Measurements from ENCODE around the gene TTC12. TPM values are rescaled to one million over a fixed set of nuclear protein-coding genes. Genes with fewer than 3 reads are reported as not detected.
A peak's percentile ranks its signal among the peaks of the same experiment; 100 is the strongest.

TTC12 gene
- total RNA-seq, 2 donors from 2014 or later: 21.6 TPM

DNA sequence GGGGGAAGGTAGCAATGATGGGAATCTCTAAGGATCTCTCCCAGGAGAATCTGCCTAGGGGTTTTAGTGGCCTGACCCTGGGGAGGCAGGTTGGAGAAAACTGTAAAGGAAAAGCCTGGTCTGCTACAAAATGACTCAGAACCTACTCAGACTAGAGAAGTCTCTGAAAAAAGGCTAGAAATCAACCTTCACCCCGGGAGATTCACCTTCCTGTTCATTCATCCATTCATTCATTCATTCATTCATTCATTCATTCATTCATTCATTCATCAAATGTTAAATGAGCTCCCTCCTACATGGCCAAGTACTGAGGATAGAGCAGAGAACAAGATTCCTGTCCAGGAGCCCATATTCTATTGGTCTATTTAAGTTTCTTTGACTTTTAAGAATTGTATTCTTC is 64.3 kb downstream of the TTC12 start:
- Histone ChIP-seq H3K27ac (no peak overlapping the region), H3K4me3 (no peak overlapping the region), H3K9me3 (no peaks in the 10 kb centered on the region), H3K36me3 (no peaks in the 10 kb centered on the region), H3K27me3 (replicated peaks; ENCODE audit: insufficient read depth) (no peaks in the 10 kb centered on the region), H3K4me1 (replicated peaks) (no peaks in the 10 kb centered on the region)
- no peak for TF ChIP-seq POLR2AphosphoS5 (IDR thresholded peaks at IDR 0.05)
- TF ChIP-seq, protein P1, sequence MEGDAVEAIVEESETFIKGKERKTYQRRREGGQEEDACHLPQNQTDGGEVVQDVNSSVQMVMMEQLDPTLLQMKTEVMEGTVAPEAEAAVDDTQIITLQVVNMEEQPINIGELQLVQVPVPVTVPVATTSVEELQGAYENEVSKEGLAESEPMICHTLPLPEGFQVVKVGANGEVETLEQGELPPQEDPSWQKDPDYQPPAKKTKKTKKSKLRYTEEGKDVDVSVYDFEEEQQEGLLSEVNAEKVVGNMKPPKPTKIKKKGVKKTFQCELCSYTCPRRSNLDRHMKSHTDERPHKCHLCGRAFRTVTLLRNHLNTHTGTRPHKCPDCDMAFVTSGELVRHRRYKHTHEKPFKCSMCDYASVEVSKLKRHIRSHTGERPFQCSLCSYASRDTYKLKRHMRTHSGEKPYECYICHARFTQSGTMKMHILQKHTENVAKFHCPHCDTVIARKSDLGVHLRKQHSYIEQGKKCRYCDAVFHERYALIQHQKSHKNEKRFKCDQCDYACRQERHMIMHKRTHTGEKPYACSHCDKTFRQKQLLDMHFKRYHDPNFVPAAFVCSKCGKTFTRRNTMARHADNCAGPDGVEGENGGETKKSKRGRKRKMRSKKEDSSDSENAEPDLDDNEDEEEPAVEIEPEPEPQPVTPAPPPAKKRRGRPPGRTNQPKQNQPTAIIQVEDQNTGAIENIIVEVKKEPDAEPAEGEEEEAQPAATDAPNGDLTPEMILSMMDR (IDR thresholded peaks at IDR 0.05): no peak
- TF ChIP-seq POLR2A (IDR thresholded peaks at IDR 0.05): no peak
- intact Hi-C loops (cut with DNase I): loop anchor here (10.0 kb wide), 1 partner anchor 156 kb away; no protein-coding TSS in a partner anchor
- DNase-seq (ENCODE audit: low spot score): no peak
- WGBS: 85% methylated on average over 1 of the region's 1 CpG

DNA sequence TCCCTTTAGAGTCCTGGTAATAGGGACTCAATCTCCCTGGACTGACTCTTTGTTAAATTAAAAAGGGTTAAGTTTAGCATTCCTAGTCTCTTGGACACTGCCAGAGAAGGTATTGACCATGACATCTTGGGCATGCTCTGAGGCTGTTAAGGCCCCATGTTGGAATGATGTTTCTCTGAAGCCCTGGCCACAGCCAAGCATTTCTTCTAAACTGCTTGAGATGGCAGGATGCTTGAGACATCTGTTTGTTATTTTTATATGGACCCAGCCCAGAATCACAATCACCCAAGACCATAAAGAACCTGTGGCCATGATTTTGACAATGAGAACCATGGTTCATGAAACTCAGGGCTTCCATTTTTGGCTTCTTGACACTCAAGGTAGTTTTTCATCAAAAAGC is 67.7 kb downstream of the TTC12 start:
- Histone ChIP-seq H3K9me3 (no peaks in the 10 kb centered on the region), H3K4me3 (no peak overlapping the region), H3K36me3 (no peaks in the 10 kb centered on the region), H3K27ac (no peak overlapping the region), H3K27me3 (replicated peaks; ENCODE audit: insufficient read depth) (no peaks in the 10 kb centered on the region), H3K4me1 (replicated peaks) (no peaks in the 10 kb centered on the region)
- intact Hi-C loops (cut with DNase I): no loop called here
- TF ChIP-seq, protein P1 (IDR thresholded peaks at IDR 0.05): no peak
- TF ChIP-seq POLR2A (IDR thresholded peaks at IDR 0.05) (no peak), POLR2AphosphoS5 (IDR thresholded peaks at IDR 0.05) (no peak)
- DNase-seq (ENCODE audit: low spot score): no peak

DNA sequence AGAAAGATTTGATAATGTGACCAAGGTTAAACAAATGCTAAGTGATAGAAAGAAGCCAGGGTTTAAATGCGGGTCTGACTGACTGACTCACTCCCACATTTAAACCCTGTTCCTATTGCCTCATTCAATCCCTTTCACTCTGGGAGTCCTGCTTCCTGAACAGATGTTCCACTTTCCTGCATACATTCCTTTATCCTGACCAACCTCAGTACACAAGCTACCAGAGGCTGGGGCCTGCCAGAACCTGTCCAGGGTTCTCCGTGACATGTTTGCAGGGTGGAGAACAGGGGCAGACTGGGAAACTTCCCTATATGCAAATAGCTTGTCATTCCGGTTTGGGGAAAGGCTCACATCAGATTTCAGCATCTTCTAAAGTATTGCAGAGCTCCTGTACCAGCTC is 70.2 kb downstream of the TTC12 start:
- no peak overlapping the region for H3K27ac ChIP-seq
- peak; percentile 88 for DNase-seq (ENCODE audit: low spot score)
- H3K27me3 ChIP-seq (replicated peaks; ENCODE audit: insufficient read depth): no peaks in the 10 kb centered on the region
- H3K4me3 ChIP-seq: no peak overlapping the region
- H3K4me1 ChIP-seq (replicated peaks): no peaks in the 10 kb centered on the region
- WGBS: 18% methylated on average over 3 of the region's 3 CpGs
- no peaks in the 10 kb centered on the region for H3K36me3 ChIP-seq
- intact Hi-C loops (cut with DNase I): no loop called here
- no peaks in the 10 kb centered on the region for H3K9me3 ChIP-seq
- TF ChIP-seq POLR2A (IDR thresholded peaks at IDR 0.05) (no peak), POLR2AphosphoS5 (IDR thresholded peaks at IDR 0.05) (peak; percentile 92)
- TF ChIP-seq, protein P1 (IDR thresholded peaks at IDR 0.05): no peak

GRCh38 chr11:113385749-113386148 is 71.4 kb downstream of the TTC12 start:
- no peaks in the 10 kb centered on the region for H3K27me3 ChIP-seq (replicated peaks; ENCODE audit: insufficient read depth)
- intact Hi-C loops (cut with DNase I): loop anchor here (5.0 kb wide), 1 partner anchor 73 kb away; the partner anchor contains the start of gene TTC12
- H3K36me3 ChIP-seq: no peaks in the 10 kb centered on the region
- no peak for DNase-seq (ENCODE audit: low spot score)
- no peak overlapping the region for H3K4me3 ChIP-seq
- 100% methylated on average over 3 of the region's 3 CpGs for WGBS
- no peaks in the 10 kb centered on the region for H3K9me3 ChIP-seq
- no peak overlapping the region for H3K27ac ChIP-seq
- TF ChIP-seq POLR2A (IDR thresholded peaks at IDR 0.05) (no peak), POLR2AphosphoS5 (IDR thresholded peaks at IDR 0.05) (no peak)
- TF ChIP-seq, protein P1 (IDR thresholded peaks at IDR 0.05): no peak
- no peaks in the 10 kb centered on the region for H3K4me1 ChIP-seq (replicated peaks)

GRCh38 chr11:113386866-113387265 is 72.5 kb downstream of the TTC12 start:
- Histone ChIP-seq H3K4me3 (no peak overlapping the region), H3K4me1 (replicated peaks) (no peaks in the 10 kb centered on the region), H3K36me3 (no peaks in the 10 kb centered on the region), H3K27ac (peak overlapping the region in 1 of 2 donors; percentile 53), H3K27me3 (replicated peaks; ENCODE audit: insufficient read depth) (no peaks in the 10 kb centered on the region), H3K9me3 (no peaks in the 10 kb centered on the region)
- 84% methylated on average over 6 of the region's 6 CpGs for WGBS
- TF ChIP-seq POLR2A (IDR thresholded peaks at IDR 0.05) (no peak), POLR2AphosphoS5 (IDR thresholded peaks at IDR 0.05) (no peak)
- TF ChIP-seq, protein P1 (IDR thresholded peaks at IDR 0.05): no peak
- DNase-seq (ENCODE audit: low spot score): no peak
- intact Hi-C loops (cut with DNase I): loop anchor here (5.0 kb wide), 1 partner anchor 75 kb away; the partner anchor contains the start of gene TTC12

Data from prostate gland (tissue), 2 donors.